22Rv1 (cell line): Measurements from ENCODE around the gene KRTDAP.
A peak's percentile ranks its signal among the peaks of the same experiment; 100 is the strongest.

ENCODE experiments used
- CTCF ChIP-seq: fragments of 450-650 bp; IDR thresholded peaks from 2 replicates; pipeline ENCODE4 v1.5.1; 2017; ENCODE audit warnings: mild to moderate bottlenecking
- ZFX ChIP-seq: fragments of 450-650 bp; IDR thresholded peaks from 2 replicates; pipeline ENCODE4 v1.6.1; 2017; ENCODE audit warnings: antibody characterized with exemption, borderline replicate concordance

- TF ChIP-seq CTCF = peak; percentile 15; the same call in 1 of the 2 replicates
- TF ChIP-seq ZFX = no peak
These were observed 23.5 kb upstream of the KRTDAP start, which contains the start of gene DMKN for GRCh38 chr19:35513628-35514281.
